NCI-H2029 treated with DMSO at 0.1 percent for 48 hours (cell line): ENCODE results near the gene PSEN2.

ENCODE experiments used
- DNase-seq: peaks from one replicate; lab custom pipeline; 2025; lab: John Stamatoyannopoulos, UW

PSEN2 gene

DNA sequence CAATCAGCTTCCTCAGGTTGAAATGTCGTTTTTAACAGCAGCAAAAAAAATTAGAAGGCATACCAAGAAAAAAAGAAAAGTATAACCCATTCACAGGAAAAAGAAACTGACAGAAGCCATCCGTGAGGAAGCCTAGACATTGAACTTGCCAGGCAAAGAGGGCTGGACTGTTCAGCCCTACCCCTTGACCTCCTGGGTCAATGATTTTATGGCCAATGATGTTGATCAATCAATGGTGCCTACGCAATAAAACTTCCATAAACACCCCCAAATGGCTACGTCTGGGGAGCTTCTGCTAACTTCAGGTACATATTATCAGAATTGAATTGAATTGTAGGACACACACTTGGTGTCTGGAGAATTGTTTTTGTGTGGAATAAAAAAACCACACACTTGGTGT, 4.8 kb upstream of the PSEN2 start:
- no peak for DNase-seq

DNA sequence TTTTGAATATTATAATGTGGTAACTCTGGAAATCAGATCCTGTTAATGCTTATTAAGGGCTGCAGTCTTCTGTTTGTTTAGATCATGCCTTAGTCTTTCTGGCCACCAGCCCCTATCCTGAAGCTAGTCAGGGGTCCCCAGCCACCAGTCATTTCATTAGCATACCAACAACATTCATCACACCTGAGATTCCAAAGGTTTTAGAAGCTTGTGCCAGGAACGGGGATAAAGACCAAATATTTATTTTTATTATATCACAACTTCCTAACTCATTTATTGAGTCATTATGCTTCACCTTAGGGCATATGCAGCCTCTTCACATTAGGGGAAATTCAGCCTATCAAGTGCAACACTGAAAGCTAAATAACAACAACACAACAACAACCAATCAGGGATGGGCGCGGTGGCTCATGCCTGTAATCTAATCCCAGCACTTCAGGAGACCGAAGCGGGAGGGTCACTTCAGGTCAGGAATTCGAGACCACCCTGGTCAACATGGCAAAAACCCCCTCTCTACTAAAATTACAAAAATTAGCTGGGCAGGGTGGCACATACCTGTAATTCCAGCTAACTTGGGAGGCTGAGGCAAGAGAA, 2.9 kb upstream of the PSEN2 start:
- no peak for DNase-seq

DNA sequence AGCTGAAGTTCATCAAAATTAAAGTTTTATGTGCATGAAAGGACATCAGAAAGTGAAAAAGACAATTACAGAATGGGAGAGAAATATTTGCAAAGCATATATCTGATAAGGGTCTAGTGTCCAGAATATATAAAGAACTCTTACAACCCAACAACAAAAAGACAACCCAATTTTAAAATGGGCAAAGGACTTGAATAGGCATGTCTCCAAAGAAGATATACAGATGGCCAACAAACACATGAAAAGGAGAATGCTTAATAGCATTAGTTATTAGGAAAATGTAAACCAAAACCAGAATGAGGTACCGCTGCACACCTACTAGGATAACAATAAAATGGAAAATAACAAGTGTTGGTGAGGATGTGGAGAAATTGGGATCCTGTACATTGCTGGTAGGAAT, 1.7 kb upstream of the PSEN2 start:
- DNase-seq, result no peak

DNA sequence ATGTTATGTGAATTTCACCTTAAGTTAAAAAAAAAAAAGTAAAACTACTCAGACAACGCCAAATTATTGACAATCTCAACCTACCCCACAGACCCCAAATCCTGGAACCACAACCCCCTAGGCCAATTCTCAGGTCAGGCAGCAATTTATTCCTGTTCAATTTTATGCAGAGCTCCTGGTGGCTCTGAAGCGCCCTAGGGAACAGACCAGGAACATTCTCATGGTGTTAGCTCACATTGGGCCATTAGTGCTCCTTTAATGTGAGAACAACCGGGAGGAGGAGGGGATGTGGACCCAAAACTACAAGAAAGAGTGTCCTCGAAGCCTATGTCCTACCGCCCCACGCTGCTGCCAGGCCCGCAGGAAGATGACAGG, 403 bp upstream of the PSEN2 start:
- no peak for DNase-seq

DNA sequence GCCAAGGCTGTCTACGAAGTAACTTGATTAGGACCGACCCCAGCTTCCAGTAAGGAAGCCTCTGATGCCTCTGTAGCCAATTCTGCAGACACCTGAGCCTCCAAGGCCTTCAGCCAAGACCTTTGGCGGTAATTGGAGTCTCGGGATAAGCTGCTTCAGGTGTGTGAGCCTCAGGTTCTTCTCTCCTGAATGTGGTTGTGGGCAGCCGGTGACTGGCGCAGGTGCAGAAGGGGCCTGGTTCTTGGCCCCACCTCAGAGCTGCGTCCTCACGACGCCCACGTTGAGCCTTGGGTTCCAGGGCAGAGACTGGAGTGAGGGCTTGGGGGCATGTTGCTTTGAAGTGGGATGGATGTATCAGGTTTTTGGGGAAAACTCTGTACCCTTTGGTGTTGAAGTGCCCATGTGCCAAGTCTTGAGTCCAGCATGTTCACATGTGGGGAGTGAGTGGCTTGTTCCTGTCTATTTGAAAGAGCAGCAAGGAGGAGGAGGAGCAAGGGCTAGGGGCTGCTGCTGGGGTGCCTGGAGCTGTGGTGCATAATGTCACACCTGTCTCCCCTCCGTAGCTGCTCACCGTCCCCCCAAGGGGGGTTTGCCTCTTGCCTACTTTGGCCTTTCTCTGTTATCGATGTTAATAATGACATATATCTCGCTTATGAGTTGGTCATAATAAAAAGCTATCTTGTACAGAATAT, 1.4 kb downstream of the PSEN2 start:
- no peak for DNase-seq

GRCh38 chr1:226872437-226872836, 2.0 kb downstream of the PSEN2 start:
- no peak for DNase-seq

- no peak for DNase-seq
Measured at GRCh38 chr1:226873771-226874578, 3.6 kb downstream of the PSEN2 start.

- no peak for DNase-seq
Measured at GRCh38 chr1:226874579-226875425, 4.4 kb downstream of the PSEN2 start.

DNA sequence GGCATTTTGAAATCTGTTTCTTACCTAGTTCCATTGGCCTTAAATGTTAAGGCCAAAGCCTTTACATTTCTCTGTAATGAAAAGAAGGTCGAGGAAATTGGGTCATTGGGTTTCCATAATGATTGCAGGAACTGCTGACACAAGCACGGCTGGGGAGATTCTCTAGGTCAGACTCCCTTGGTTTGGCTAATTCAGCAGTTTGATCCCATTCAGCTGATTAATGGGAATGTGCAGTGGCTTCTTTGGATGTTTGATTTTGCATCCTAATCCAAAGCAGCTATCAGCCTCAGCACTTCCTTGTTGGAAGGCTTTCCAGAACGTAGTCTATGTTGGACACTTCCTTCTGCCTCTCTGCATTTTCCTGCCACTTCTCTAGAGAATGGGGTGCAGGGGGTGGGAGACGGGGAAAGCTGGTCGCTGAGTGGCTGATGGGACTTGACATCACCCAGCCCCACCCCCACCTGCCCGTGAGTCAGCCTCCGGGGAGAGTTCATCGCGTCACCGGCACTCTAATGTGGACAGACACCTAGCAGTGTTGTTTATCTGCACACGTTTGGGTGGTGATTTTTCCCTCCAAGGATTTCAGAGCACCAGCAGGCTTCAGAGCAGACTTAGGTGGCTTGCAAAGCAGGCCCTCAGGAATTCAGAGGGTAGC, 5.4 kb downstream of the PSEN2 start:
- no peak for DNase-seq

DNA sequence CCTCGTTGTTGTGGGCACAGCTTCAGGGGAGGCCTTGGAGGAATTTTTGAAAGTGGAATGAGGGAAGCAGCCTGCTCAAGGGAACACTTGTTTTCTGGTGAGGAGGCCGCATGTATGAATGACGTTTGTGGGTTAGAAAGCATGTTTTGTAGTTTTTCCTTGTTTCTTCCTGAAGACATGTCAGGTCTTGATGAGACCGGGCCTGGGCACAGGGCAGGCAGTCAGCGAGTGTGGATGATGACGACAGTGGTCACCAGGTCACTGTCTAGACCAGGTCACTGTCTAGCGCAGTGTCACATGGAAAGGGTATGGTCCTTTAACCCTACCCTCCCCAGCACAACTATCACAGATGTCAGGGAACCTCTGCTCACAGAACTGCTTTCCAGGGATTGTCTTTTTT, 7.3 kb downstream of the PSEN2 start:
- no peak for DNase-seq

- DNase-seq, result no peak
Measured at GRCh38 chr1:226880372-226881287, 10.2 kb downstream of the PSEN2 start.

- DNase-seq, result no peak
Measured at GRCh38 chr1:226881515-226882185, 11.2 kb downstream of the PSEN2 start.

DNA sequence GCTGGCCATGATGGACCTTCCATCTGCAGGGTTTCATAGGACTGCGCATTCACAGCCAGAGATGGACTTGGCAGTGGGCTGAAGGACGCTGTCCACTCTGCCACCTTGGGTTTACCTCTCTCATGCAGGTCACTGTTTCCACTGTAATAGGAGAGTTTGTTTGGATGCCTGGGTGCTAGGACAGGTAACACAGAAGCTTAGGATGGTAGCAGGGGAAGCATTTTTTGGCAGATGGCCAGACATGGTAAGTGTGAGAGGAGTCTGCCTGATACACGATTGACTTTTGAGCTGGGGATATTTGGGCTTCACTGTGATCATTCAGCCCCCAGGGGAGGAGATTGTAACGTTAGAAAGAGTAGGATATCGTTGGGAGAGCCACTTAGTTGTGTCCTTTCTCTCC, 11.8 kb downstream of the PSEN2 start:
- DNase-seq, result no peak

DNA sequence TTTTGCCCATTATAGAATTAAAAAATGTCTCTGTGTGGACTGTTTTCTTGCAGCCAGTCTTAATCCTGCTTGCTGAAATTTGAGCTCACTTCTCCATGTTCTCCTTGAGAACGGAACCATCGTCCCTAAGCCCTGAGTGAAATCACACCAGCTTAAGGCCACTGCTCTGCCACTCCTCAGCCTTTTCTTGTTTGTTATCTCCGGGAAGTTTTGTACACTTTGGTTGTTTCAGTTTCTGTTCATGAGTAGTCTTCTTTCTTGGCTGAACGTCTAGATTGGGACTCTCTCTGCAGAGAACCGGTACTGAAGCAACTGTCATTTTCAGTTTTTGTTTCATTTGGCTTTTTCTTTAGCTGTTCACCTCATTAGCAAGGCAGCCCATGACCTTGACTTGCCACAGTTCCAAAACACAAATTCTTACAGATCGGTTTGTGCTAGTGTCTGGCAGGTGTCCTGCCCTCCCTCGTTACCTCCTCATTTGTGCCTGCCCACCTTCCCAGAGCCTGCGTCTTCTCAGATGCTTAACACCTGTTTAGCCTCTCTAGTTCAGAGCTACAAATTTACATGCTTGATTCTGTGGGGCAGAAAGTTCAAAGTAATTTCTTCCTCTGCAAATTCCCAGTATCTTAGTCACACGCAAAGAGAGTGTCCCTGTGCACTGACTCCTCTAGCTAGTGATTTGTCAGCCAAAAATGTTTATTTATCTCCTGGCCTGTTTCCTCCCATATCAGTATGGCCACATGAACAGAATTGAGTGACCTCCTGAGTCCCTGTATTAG, 12.4 kb downstream of the PSEN2 start:
- no peak for DNase-seq

DNA sequence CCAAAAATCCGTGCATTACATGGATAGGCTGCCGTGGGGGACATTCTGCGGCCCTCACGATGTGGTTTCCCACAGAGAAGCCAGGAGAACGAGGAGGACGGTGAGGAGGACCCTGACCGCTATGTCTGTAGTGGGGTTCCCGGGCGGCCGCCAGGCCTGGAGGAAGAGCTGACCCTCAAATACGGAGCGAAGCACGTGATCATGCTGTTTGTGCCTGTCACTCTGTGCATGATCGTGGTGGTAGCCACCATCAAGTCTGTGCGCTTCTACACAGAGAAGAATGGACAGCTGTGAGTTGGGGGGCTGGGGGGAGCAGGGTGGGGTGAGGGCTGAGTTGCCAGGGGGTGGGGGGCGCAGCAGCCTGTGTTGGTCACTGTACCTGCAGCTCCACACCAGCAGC, 13.2 kb downstream of the PSEN2 start:
- DNase-seq, result no peak

- DNase-seq, result no peak
Measured at GRCh38 chr1:226884116-226884625, 13.8 kb downstream of the PSEN2 start.

GRCh38 chr1:226884966-226885820, 14.8 kb downstream of the PSEN2 start:
- DNase-seq, result no peak
